Uterus (tissue), 2 donors: ENCODE measurements around the gene ANP32E.

Experiments used
- POLR2A ChIP-seq, 2 donors: fragments of 450-650 bp; IDR thresholded peaks; one replicate each; pipeline ENCODE4 v1.6.1; 2016; ENCODE audit warnings: antibody characterized with exemption in 2 of 2, mild to moderate bottlenecking in 1 of 2, moderate library complexity in 1 of 2
- TF ChIP-seq, protein P1 (sequence below), 4 experiments: fragments of 200-600 bp in 2 of 4; fragments of 450-650 bp in 2 of 4; sonication (generic) in 2 of 4; IDR thresholded peaks; one replicate each; pipeline ENCODE4 v1.5.1; 2016 to 2019; ENCODE audit warnings: antibody characterized with exemption in 4 of 4, mild to moderate bottlenecking in 2 of 4, moderate library complexity in 1 of 4

DNA sequence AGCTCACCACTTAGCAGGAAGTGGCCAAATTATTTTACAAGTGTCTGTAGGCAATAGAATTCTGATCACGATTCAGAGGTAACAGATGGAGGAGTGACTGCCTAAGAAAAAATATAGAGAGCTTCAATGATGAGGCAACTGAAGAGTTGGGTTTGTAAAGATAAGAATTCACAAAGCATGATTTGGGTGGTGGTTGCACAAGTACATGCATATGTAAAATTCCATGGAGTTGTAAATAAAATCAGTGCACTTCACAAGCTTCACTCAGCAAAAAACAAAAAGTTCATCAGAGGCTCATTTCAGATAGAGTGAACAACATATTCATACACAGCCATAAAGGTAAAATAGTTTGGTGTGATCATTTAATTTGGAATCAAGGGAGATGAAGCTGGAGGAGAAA lies 10.9 kb downstream of the ANP32E start:
- TF ChIP-seq, protein P1, sequence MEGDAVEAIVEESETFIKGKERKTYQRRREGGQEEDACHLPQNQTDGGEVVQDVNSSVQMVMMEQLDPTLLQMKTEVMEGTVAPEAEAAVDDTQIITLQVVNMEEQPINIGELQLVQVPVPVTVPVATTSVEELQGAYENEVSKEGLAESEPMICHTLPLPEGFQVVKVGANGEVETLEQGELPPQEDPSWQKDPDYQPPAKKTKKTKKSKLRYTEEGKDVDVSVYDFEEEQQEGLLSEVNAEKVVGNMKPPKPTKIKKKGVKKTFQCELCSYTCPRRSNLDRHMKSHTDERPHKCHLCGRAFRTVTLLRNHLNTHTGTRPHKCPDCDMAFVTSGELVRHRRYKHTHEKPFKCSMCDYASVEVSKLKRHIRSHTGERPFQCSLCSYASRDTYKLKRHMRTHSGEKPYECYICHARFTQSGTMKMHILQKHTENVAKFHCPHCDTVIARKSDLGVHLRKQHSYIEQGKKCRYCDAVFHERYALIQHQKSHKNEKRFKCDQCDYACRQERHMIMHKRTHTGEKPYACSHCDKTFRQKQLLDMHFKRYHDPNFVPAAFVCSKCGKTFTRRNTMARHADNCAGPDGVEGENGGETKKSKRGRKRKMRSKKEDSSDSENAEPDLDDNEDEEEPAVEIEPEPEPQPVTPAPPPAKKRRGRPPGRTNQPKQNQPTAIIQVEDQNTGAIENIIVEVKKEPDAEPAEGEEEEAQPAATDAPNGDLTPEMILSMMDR (IDR thresholded peaks at IDR 0.05), result no peak
- TF ChIP-seq POLR2A (IDR thresholded peaks at IDR 0.05), result no peak
